HG02798 (cell line): ENCODE measurements around the gene ZNF738.

Source experiments
- ATAC-seq: cut with Tn5 transposase; IDR thresholded peaks from one replicate; pipeline ENCODE4 v1.9.1; 2021; ENCODE audit warnings: mild to moderate bottlenecking; ENCODE audit not compliant: unreplicated experiment, poor library complexity

ZNF738 gene

DNA sequence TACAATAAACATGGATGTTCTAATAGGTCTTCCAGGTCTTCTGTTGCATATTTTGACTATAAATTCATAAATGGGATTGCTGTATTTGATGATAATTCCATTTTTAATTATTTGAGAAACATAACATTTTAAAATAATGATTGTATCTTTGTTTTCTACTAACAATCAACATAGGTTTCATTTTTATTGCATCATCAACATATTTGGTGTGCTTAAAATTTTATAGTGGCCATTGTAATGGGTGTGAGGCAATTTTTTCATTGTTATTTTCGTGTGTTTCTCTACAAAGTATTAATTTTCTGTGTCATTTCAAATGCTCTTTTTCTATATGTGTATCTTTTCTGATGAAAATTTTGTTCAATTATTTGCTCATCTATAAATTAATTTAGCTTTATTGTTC is 51.4 kb downstream of the ZNF738 start:
- ATAC-seq, result no peak

DNA sequence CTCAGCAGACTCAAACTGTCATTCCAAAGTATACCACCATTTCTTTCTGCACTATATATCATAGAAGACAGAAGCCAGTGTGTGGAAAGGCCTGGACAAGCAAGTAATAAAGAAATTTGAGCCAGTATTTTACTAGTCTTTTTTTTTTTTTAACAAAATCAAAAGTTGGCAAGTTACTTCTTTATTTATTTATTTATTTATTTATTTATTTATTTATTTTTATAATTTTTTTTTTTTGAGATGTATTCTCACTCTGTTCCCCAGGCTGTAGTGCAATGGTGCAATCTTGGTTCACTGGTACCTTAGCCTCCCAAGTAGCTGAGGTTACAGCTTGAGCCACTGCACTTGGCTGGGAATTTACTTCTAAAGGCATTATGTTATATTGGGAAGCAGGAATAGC is 63.4 kb downstream of the ZNF738 start:
- ATAC-seq, result no peak

DNA sequence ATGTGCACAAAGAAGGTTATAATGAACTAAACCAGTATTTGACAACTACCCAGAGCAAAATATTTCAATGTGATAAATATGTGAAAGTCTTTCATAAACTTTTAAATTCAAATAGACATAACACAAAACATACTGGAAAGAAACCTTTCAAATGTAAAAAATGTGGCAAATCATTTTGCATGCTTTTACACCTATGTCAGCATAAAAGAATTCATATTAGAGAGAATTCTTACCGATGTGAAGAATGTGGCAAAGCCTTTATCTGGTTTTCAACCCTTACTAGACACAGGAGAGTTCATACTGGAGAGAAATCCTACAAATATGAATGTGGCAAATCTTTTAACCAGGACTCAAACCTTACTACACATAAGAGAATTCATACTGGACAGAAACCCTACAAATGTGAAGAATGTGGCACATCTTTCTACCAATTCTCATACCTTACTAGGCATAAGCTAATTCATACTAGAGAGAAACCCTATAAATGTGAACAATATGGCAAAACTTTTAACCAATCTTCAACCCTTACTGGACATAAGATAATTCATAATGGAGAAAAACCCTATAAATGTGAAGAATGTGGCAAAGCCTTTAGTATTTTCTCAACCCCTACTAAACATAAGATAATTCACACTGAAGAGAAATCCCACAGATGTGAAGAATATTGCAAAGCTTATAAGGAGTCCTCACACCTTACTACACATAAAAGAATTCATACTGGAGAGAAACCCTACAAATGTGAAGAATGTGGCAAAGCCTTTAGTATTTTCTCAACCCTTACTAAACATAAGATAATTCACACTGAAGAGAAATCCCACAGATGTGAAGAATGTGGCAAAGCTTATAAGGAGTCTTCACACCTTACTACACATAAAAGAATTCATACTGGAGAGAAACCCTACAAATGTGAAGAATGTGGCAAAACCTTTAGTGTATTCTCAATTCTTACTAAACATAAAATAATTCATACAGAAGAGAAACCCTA is 64.5 kb downstream of the ZNF738 start:
- no peak for ATAC-seq
